Astrocyte (in vitro differentiated cells and primary cell): Measurements from ENCODE around the gene TMTC2. TPM values are rescaled to one million over a fixed set of nuclear protein-coding genes. Genes with fewer than 3 reads are reported as not detected.

Source experiments
- DNase-seq: peaks from one replicate; pipeline ENCODE4 v3.0.0-alpha.2; 2010; ENCODE audit warnings: low read depth
- FAIRE-seq: peaks from 2 replicates; lab custom pipeline; 2011; peaks lifted over from hg19 to GRCh38; lab: Jason Lieb, UNC
- H2AFZ ChIP-seq: 2 replicates; pipeline ENCODE4 v1.6.0; 2012; ENCODE audit warnings: low read depth, low read length, inconsistent platforms
- H3K27ac ChIP-seq: 2 replicates; pipeline ENCODE4 v1.5.1; 2011; ENCODE audit warnings: low read depth, low read length, inconsistent platforms
- H3K27me3 ChIP-seq: 2 replicates; pipeline ENCODE4 v1.6.0; 2011; ENCODE audit warnings: low read length, inconsistent platforms; ENCODE audit not compliant: insufficient read depth
- H3K36me3 ChIP-seq: 2 replicates; pipeline ENCODE4 v1.5.1; 2011; ENCODE audit warnings: low read length, inconsistent platforms; ENCODE audit not compliant: insufficient read depth
- H3K4me1 ChIP-seq: 2 replicates; pipeline ENCODE4 v1.5.1; 2011; ENCODE audit warnings: low read length, inconsistent platforms; ENCODE audit not compliant: insufficient read depth
- H3K4me2 ChIP-seq: 2 replicates; pipeline ENCODE4 v1.6.0; 2012; ENCODE audit warnings: low read length, inconsistent platforms
- H3K4me3 ChIP-seq: 2 replicates; pipeline ENCODE4 v1.5.1; 2011; ENCODE audit warnings: low read depth, mild to moderate bottlenecking, low read length, inconsistent platforms; ENCODE audit not compliant: insufficient read depth
- H3K79me2 ChIP-seq: 2 replicates; pipeline ENCODE4 v1.6.0; 2012; ENCODE audit warnings: mild to moderate bottlenecking, low read length, inconsistent platforms; ENCODE audit not compliant: insufficient read depth
- H3K9ac ChIP-seq: 2 replicates; pipeline ENCODE4 v1.6.0; 2012; ENCODE audit warnings: mild to moderate bottlenecking, low read length, inconsistent platforms
- H3K9me3 ChIP-seq: 2 replicates; pipeline ENCODE4 v1.5.1; 2012; ENCODE audit warnings: low read depth, mild to moderate bottlenecking, low read length, inconsistent platforms; ENCODE audit not compliant: insufficient read depth
- H4K20me1 ChIP-seq: 2 replicates; pipeline ENCODE4 v1.6.0; 2012; ENCODE audit warnings: low read length, inconsistent platforms; ENCODE audit not compliant: insufficient read depth
- H3K27ac Mint-ChIP-seq: one replicate; pipeline ENCODE4 v1.8.0; 2021; ENCODE audit warnings: mild to moderate bottlenecking, mixed read lengths; ENCODE audit not compliant: unreplicated experiment
- H3K27me3 Mint-ChIP-seq: one replicate; pipeline ENCODE4 v1.8.0; 2021; ENCODE audit warnings: low read depth, mixed read lengths; ENCODE audit not compliant: unreplicated experiment
- H3K36me3 Mint-ChIP-seq: one replicate; pipeline ENCODE4 v1.8.0; 2021; ENCODE audit warnings: low read depth, mixed read lengths; ENCODE audit not compliant: unreplicated experiment
- H3K4me1 Mint-ChIP-seq: one replicate; pipeline ENCODE4 v1.8.0; 2021; ENCODE audit warnings: low read depth, mixed read lengths; ENCODE audit not compliant: unreplicated experiment
- H3K4me3 Mint-ChIP-seq: one replicate; pipeline ENCODE4 v1.8.0; 2021; ENCODE audit warnings: mild to moderate bottlenecking, moderate library complexity, mixed read lengths; ENCODE audit not compliant: unreplicated experiment
- H3K9me3 Mint-ChIP-seq: one replicate; pipeline ENCODE4 v1.8.0; 2021; ENCODE audit warnings: mild to moderate bottlenecking, mixed read lengths; ENCODE audit not compliant: unreplicated experiment
- CTCF ChIP-seq: IDR thresholded peaks from 2 replicates; pipeline ENCODE4 v1.5.1; 2011; ENCODE audit warnings: low read depth, mild to moderate bottlenecking, inconsistent platforms, low read length, moderate library complexity; ENCODE audit not compliant: insufficient read depth
- EZH2 ChIP-seq: IDR thresholded peaks from 2 replicates; pipeline ENCODE4 v1.6.1; 2012; ENCODE audit warnings: mild to moderate bottlenecking, low read length, inconsistent platforms; ENCODE audit not compliant: insufficient read depth
- total RNA-seq: library from RNA; stranded (reverse); gene quantifications from 2 replicates; pipeline ENCODE4 v1.2.1, GENCODE V29; 2021

Gene TMTC2
- total RNA-seq, 1 donor from 2014 or later: 2.2 TPM

DNA sequence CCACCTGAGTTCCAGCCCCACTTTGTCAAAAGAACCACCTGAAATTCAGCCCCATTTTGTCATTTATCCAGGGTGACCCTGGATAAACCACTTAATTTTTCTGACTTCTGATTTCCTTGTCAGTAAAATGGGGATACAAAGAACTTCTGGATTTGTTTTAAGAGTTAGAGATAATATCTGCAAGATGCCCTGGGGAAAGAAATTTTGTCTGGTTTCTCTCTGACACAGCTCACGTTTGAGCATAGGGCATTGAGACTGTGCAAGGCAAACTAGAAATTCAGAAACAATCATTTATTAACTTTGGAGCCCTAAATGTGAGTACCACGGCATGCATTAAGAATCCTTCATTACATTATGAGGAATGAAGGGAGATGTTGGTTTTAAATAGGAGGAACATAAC, 37.2 kb downstream of the TMTC2 start:
- no peaks in the 10 kb centered on the region for H3K4me1 ChIP-seq
- H3K4me2 ChIP-seq: no peak overlapping the region
- no peaks in the 10 kb centered on the region for H3K4me1 Mint-ChIP-seq
- no peaks in the 10 kb centered on the region for H4K20me1 ChIP-seq
- H3K79me2 ChIP-seq: no peaks in the 10 kb centered on the region
- no peaks in the 10 kb centered on the region for H3K27me3 ChIP-seq
- H3K9me3 ChIP-seq: no peaks in the 10 kb centered on the region
- no peak overlapping the region for H3K4me3 ChIP-seq
- DNase-seq: no peak
- H3K9me3 Mint-ChIP-seq: no peaks in the 10 kb centered on the region
- no peak overlapping the region for H3K4me3 Mint-ChIP-seq
- FAIRE-seq: no peak
- H3K27ac Mint-ChIP-seq: no peak overlapping the region
- H3K27ac ChIP-seq: no peak overlapping the region
- H2AFZ ChIP-seq: no peak overlapping the region
- H3K9ac ChIP-seq: no peak overlapping the region
- no peaks in the 10 kb centered on the region for H3K36me3 Mint-ChIP-seq
- no peaks in the 10 kb centered on the region for H3K27me3 Mint-ChIP-seq
- TF ChIP-seq EZH2 (no peak), CTCF (no peak)
- H3K36me3 ChIP-seq: no peaks in the 10 kb centered on the region

- no peak for TF ChIP-seq CTCF
- no peak for TF ChIP-seq EZH2
- no peak overlapping the region for H2AFZ ChIP-seq
- Mint-ChIP-seq H3K4me3 (no peak overlapping the region), H3K4me1 (no peaks in the 10 kb centered on the region), H3K27ac (no peak overlapping the region), H3K27me3 (no peaks in the 10 kb centered on the region), H3K9me3 (no peaks in the 10 kb centered on the region), H3K36me3 (no peaks in the 10 kb centered on the region)
- DNase-seq: no peak
- H3K36me3 ChIP-seq: no peaks in the 10 kb centered on the region
- H3K4me1 ChIP-seq: no peaks in the 10 kb centered on the region
- H3K79me2 ChIP-seq: no peaks in the 10 kb centered on the region
- no peaks in the 10 kb centered on the region for H4K20me1 ChIP-seq
- no peak overlapping the region for H3K4me2 ChIP-seq
- H3K9ac ChIP-seq: no peak overlapping the region
- no peaks in the 10 kb centered on the region for H3K27me3 ChIP-seq
- no peaks in the 10 kb centered on the region for H3K9me3 ChIP-seq
- no peak overlapping the region for H3K4me3 ChIP-seq
- no peak overlapping the region for H3K27ac ChIP-seq
- no peak for FAIRE-seq
These were observed 39.0 kb downstream of the TMTC2 start for GRCh38 chr12:82725741-82726140.

DNA sequence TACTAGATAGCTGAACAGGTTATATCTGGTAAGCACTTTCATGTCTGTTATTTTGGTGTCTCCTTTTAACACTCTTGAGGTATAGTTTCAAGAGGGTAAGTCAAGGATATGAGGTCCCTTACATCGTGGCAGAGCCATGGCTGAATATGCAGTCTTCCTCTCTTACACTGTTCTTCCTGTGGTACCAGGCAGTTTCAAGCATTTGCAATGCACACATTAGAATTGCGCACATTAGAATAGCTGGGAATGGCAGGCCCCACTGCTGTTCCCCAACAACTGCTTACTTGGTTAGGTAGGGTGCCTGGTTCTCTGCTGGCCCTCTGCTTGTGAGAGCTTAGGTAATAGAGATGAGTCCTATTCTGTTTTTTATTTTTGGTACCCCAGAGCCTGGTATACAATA, 41.2 kb downstream of the TMTC2 start:
- H3K4me2 ChIP-seq: no peak overlapping the region
- H4K20me1 ChIP-seq: no peaks in the 10 kb centered on the region
- Mint-ChIP-seq H3K9me3 (no peaks in the 10 kb centered on the region), H3K4me3 (no peak overlapping the region), H3K36me3 (no peaks in the 10 kb centered on the region), H3K4me1 (no peaks in the 10 kb centered on the region), H3K27me3 (no peaks in the 10 kb centered on the region), H3K27ac (no peak overlapping the region)
- TF ChIP-seq CTCF (no peak), EZH2 (no peak)
- H3K4me1 ChIP-seq: no peaks in the 10 kb centered on the region
- H3K9me3 ChIP-seq: no peaks in the 10 kb centered on the region
- H3K79me2 ChIP-seq: no peaks in the 10 kb centered on the region
- H3K27me3 ChIP-seq: no peaks in the 10 kb centered on the region
- FAIRE-seq: no peak
- DNase-seq: no peak
- no peak overlapping the region for H3K9ac ChIP-seq
- no peak overlapping the region for H2AFZ ChIP-seq
- no peaks in the 10 kb centered on the region for H3K36me3 ChIP-seq
- no peak overlapping the region for H3K4me3 ChIP-seq
- H3K27ac ChIP-seq: no peak overlapping the region
